GM04504 (cell line): Measurements from ENCODE around the gene MCOLN2.

ENCODE experiments used
- DNase-seq: peaks from one replicate; pipeline ENCODE4 v3.0.0-alpha.2; 2012; ENCODE audit warnings: low read depth

Gene MCOLN2

GRCh38 chr1:84985365-84985764 lies 11.5 kb downstream of the MCOLN2 start:
- no peak for DNase-seq

- DNase-seq, result no peak
Measured at GRCh38 chr1:84982395-84982794, 14.5 kb downstream of the MCOLN2 start.

DNA sequence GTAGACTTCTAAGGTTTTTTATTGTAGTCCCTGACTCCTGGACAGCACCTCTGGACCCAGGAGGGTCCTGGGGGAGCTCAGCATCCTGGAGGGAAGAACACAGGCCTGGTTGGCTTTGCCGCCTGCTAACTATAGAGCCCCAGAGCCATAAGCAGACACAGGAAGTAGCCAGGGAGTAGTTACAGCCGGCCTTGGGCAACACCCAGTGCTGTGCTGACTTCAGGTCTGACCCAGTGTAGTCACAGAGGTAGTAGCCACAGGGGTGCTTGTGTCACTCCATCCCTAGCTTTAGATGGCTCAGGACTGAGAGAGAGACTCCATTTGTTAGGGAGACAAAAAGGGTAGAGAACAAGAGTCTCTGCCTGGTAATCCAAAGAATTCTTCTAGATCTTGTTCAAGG lies 21.9 kb downstream of the MCOLN2 start:
- DNase-seq, result no peak

- DNase-seq, result no peak
Measured at GRCh38 chr1:84973498-84974334, 23.2 kb downstream of the MCOLN2 start.

- DNase-seq, result no peak
Measured at GRCh38 chr1:84972377-84972987, 24.4 kb downstream of the MCOLN2 start.

DNA sequence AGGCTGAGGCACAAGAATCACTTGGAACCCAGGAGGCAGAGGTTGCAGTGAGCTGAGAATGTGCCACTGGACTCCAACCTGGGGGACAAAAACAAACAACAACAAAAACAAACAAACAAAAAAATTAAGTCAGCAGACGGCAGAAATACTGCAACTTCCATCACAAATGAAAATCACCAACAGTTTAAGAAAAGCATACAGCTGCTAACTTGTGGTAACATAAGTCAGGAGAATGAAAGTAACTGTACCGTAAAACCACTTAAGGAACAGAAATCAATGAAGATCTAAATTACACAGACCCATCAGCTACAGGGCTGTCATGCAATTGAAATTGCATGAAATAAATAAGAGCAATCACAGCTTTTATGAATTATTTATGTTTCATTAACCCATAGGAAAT lies 25.0 kb downstream of the MCOLN2 start:
- no peak for DNase-seq

GRCh38 chr1:84969489-84970250 lies 27.2 kb downstream of the MCOLN2 start:
- no peak for DNase-seq

GRCh38 chr1:84968865-84969264 lies 28.0 kb downstream of the MCOLN2 start:
- no peak for DNase-seq

DNA sequence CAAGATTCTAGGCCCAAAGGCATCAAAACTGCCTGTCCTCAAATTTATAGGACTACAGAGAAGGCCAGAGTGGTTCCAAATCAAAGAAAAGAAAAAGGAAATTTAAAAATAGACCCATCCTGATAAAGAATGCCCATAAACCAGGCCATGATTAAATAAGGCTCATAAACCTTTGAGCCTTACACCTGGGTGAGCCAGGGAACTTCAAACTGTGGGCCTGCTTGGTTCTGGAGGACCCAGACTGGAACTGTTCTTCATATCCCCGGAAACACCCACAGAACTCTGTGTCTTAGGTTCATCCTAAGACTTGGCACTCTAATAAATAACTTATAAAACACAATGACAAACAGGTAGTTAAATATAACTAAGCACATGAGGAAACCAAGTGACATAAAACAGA lies 28.8 kb downstream of the MCOLN2 start:
- DNase-seq, result no peak

GRCh38 chr1:84967666-84968065 lies 29.2 kb downstream of the MCOLN2 start:
- DNase-seq, result no peak

DNA sequence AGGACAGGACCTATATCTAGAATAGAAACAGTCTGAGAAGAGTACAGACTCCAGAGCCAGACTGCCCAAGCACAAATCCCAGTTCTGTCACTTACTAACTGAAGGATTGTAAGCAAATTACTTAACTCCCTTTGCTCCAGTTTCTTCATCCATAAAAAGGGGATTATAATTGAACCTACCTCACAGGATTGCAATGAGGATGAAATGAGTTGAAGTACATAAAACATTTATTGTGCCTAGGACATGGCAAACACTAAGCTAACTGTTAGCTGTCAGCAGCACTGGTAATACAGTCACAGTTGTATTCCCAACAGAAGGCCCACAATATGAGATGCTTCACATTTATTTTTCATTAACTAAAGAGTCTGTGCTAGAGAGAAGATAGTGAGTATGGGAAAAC lies 33.9 kb downstream of the MCOLN2 start:
- no peak for DNase-seq

DNA sequence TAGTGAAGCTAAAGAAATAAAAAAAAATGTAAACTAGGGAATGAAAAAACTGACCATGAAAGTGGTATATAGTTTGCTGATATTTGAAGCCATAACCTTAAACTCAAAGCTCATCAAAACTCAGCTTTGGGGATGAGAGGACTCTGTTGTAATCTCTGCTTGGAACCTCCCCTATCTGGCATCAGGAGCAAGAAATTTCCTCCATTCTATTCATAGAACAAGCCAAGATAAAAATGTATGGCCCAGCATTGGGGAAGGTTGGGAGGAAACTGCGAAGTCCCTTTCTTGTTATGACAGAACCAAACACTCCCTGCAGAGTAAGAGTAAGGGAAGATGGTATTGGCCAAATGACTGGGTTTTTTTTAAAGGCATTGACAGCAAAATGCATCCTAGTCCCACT lies 35.6 kb downstream of the MCOLN2 start:
- DNase-seq, result no peak

DNA sequence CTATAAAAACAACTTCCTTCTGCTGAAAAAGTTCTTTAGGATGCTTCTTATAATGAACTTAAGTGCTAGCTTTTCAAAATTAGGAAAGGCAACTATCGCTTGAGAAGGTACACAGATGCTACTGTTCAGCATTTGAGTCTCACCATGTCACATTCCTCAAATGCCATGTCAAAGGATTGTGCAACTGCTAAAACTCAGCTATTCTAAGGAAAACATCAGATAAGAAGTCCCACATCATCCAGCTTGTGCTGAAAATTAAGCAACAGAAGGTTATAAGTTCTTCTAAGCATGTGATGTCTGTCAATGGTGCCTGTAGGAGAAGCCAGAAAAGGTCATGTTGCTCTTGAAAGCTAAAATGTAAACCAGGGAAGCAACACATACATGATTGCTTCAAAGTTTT lies 36.5 kb downstream of the MCOLN2 start:
- no peak for DNase-seq

DNA sequence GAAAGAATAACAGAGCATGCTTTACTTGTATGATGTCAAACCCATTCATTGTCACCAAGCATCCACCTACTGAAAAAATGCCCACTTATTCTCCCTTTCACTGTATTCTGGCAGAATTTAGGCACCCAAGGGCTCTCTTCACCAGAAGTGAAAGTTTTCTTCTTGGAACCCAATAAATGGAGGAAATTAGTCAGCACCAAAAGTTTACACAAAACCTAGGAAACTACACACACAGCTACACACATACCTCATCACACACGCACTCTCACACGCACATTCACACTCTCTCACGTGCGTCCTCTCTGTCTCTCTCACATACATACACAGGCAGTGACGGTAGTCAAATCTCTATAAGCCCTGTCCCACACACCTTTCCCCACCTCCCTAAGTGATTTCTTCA lies 37.6 kb downstream of the MCOLN2 start:
- DNase-seq, result no peak

- no peak for DNase-seq
Measured at GRCh38 chr1:84957966-84958365, 38.9 kb downstream of the MCOLN2 start.

DNA sequence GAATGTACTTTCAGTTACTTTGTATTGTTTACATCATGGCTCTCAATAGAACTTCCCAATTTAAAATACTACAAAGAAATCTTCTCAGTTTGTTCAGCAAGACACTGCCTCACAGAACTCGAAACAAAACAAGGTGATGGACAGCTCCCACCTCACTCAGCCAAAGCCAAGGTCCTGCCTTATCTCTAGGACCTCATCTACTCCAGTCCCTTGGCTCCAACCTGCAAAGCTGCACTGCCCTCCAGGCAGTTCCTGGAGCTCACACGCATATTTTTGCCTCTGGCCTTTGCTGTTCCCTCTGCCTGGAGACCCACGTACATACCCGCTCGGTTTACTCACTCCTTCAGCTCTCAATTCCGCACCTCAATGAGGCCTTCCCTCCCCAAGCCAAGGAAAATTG lies 40.3 kb downstream of the MCOLN2 start:
- DNase-seq, result no peak

DNA sequence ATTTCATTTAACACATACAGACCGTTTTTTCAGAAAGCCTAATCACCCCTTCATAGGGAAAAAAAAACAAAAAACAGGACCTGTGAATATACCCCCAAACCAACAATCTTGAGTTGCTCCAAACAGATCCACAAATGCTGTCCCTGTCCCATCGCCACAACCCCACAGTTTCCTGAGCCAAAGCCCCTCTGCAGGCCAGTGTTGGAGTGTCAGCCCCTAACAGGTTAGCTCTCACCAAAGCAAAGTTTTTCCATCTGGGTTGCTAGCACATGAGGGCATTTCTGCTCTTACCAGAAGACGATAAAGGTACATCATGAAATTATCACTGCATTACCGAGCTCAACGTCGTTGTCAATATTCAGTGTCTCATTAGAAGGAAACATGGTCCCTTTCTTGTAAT lies 40.8 kb downstream of the MCOLN2 start:
- DNase-seq, result no peak

DNA sequence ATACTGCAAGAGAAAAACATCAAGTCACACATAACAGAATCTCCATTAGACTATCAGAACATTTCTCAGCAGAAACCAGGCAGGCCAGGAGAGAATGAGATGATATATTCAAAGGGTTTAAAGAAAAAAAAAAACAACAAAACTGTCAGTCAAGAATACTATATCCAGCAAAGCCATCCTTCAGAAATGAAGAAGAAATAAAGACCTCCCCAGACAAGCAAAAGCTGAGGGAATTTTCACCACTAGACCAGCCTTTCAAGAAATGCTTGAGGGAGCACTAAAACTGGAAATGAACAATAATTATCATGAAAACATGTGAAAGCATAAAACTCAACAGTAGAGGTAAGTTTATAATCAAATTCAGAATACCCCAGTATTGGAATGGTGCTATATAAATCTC lies 47.2 kb downstream of the MCOLN2 start:
- DNase-seq, result no peak

DNA sequence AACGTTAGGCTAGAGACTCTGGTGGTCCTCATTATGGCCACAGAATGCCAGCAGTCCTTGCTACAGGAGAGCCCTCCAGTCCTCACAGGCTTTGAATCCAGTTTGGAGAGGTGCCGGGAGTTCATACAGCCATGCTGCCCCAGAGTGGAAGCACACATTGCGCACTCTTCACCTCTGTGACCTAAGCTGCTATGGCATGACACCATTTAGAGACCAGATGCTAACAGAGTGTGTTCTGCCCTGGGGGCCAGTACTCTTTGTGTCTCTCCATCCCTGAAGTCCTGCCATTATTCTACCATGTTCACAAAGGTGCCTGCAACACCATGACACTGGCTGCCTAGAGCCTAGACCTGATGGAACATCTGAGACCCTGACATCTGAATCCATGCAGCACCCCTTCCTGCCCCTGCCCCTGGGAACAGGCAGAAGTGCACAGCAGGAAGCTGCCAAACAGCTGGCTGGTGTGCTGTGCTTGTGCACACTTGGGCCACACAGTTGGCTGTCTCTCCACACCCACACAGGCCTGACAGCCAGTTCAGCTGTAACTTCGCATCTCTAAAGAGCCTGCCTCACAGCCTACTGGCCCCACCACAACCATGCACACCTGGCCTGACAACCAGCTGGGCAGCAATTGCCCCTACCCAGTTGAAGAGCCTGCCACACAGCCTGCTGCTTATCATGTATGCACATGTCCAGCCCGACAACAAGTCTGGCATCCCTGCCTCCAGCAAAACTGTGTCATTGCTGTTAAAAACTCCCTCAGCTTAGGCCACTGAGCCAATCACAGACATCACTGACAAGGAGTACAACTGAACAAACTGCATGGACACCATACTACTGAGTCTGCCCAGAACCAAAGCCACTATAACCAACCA lies 49.1 kb downstream of the MCOLN2 start:
- DNase-seq, result no peak

DNA sequence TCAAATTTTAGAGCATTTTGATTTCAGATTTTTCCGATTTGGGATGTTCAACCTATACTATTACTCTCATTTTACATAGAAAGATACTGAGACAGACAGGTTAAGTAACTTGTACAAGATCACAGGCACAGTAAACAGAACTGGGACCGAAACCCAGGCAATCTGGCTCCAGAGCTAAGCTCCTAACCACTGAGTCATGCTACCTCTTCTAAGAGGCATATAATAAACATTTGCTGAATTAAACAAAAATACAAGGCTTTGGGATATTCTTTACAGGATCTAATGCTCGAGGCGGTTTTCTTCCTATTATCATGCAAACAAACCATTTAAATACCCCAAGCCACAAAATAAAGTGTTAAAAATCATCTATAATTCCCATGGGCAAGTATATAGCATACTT lies 50.3 kb downstream of the MCOLN2 start:
- DNase-seq, result no peak

GRCh38 chr1:84944767-84945486 lies 52.0 kb downstream of the MCOLN2 start:
- peak; percentile 84 for DNase-seq
